Nephron progenitor cell (in vitro differentiated cells): ENCODE measurements around the gene CBX8.

Source experiments
- DNase-seq: peaks from one replicate; pipeline ENCODE4 v3.0.0; 2021
- H3K27ac Mint-ChIP-seq: 2 replicates; pipeline ENCODE4 v1.8.0; 2021; ENCODE audit warnings: mild to moderate bottlenecking, moderate library complexity, mixed read lengths
- H3K27me3 Mint-ChIP-seq: 2 replicates; pipeline ENCODE4 v1.8.0; 2021; ENCODE audit warnings: mild to moderate bottlenecking, low read depth, mixed read lengths; ENCODE audit not compliant: poor library complexity
- H3K36me3 Mint-ChIP-seq: 2 replicates; pipeline ENCODE4 v1.8.0; 2021; ENCODE audit warnings: low read depth, mixed read lengths
- H3K4me1 Mint-ChIP-seq: 2 replicates; pipeline ENCODE4 v1.8.0; 2021; ENCODE audit warnings: mixed read lengths
- H3K4me3 Mint-ChIP-seq: 2 replicates; pipeline ENCODE4 v1.8.0; 2021; ENCODE audit warnings: mild to moderate bottlenecking, moderate library complexity, mixed read lengths
- H3K9me3 Mint-ChIP-seq: 2 replicates; pipeline ENCODE4 v1.8.0; 2021; ENCODE audit warnings: mild to moderate bottlenecking, moderate library complexity, mixed read lengths
- TF ChIP-seq, protein P1 (sequence below): fragments of 200-600 bp; sonication (generic); IDR thresholded peaks from 2 replicates; pipeline ENCODE4 v1.5.0; 2021; ENCODE audit warnings: antibody characterized with exemption

CBX8 gene

DNA sequence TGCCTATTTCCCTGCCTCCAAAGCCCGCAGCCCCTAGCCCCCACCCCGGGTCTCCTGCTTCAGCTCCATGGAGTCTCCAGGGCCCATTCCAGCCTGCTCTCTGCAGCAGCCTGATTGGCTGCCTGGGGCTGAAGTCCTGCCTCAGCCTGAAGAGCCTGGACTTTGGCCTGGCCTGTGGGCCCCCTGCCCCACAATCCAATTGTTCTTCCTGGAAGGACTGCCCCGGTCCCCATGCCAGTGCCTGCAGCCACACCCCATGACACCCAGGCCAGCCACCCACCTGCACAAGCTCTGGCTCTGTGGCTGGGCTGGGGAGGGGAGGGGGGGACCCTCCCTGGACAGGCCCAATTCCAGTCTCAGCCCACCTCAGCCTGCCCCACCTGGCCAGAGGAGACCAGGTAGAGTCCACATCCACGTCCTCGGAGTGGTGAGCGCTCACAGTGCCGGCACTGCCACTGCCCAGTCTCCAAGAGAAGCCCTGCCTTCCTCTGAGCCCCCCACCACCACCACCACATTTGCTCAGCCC is 53.9 kb downstream of the CBX8 start:
- Mint-ChIP-seq H3K4me3 (no peak overlapping the region), H3K27me3 (peaks cover 55% of the 10 kb centered on the region), H3K4me1 (peaks cover 59% of the 10 kb centered on the region), H3K36me3 (no peaks in the 10 kb centered on the region), H3K9me3 (no peaks in the 10 kb centered on the region), H3K27ac (no peak overlapping the region)
- DNase-seq = no peak
- TF ChIP-seq, protein P1, sequence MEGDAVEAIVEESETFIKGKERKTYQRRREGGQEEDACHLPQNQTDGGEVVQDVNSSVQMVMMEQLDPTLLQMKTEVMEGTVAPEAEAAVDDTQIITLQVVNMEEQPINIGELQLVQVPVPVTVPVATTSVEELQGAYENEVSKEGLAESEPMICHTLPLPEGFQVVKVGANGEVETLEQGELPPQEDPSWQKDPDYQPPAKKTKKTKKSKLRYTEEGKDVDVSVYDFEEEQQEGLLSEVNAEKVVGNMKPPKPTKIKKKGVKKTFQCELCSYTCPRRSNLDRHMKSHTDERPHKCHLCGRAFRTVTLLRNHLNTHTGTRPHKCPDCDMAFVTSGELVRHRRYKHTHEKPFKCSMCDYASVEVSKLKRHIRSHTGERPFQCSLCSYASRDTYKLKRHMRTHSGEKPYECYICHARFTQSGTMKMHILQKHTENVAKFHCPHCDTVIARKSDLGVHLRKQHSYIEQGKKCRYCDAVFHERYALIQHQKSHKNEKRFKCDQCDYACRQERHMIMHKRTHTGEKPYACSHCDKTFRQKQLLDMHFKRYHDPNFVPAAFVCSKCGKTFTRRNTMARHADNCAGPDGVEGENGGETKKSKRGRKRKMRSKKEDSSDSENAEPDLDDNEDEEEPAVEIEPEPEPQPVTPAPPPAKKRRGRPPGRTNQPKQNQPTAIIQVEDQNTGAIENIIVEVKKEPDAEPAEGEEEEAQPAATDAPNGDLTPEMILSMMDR = no peak

DNA sequence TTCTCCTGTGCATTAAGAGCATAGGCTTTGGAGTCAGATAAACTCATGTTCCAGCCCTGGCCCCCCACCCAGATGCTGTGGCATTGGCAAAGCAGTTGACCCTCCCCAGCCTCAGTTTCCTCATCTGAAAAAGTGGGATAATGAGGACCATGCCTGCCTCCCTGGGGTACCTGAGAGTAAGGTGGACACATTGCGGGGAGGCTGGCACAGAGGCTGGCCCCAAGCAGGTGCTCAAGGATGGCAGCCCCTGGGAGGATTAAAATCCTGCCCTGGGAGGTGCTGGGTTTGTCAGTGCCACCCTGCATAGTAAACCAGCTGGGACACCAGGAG is 54.3 kb downstream of the CBX8 start:
- Mint-ChIP-seq H3K9me3 (no peaks in the 10 kb centered on the region), H3K27me3 (peaks cover 55% of the 10 kb centered on the region), H3K27ac (no peak overlapping the region), H3K36me3 (no peaks in the 10 kb centered on the region), H3K4me1 (peaks cover 60% of the 10 kb centered on the region), H3K4me3 (no peak overlapping the region)
- DNase-seq = no peak
- TF ChIP-seq, protein P1 = no peak
